Raji (cell line): ENCODE data around the gene UBE2Q1.
A peak's percentile ranks its signal among the peaks of the same experiment; 100 is the strongest.

Experiments
- POLR2A ChIP-seq: IDR thresholded peaks from 2 replicates; pipeline ENCODE4 v1.6.1; 2011; ENCODE audit warnings: low read depth, low read length, control low read depth; ENCODE audit not compliant: insufficient read depth

The UBE2Q1 gene

GRCh38 chr1:154584267-154584994 lies 26.0 kb upstream of the UBE2Q1 start:
- no peak for TF ChIP-seq POLR2A

DNA sequence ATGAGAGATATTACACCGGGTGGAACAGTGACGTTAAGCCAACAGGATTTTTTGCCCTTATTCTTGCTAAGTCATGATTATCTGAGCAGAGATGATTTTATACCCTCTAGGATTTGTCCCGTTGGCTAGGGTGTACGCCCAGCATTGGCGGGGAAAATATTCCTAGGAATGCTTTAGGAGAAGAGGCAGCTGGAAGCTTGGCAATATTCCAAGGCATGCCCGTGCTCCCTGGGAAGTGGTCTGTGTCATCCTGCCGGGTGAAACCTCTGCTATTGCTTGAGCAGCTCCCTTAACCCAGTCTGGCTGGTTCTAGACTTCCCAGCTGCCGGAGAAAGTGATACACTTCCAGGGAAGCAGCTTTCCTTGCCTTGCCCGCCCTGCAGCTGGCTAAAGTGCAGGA lies 25.3 kb upstream of the UBE2Q1 start:
- TF ChIP-seq POLR2A = no peak

DNA sequence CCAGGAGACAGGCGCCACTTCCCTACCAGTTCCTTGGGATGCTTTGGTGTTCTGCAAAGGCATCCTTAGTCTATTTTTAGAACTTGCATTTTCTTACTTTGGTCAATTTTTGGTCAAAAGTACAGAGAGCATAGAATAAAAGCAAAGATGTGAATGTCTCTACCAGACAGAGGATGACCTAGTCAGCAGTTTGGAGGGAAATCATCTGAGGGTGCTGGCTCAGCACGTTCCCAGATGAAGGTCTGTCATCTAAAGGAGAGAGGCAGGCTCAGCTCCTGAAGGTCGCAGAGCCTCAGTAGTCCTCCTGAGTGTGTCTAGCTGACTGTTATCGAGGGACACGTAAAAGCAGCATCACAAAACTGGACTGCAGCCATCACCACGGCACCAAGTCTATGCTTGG lies 24.4 kb upstream of the UBE2Q1 start:
- TF ChIP-seq POLR2A = no peak

- no peak for TF ChIP-seq POLR2A
These were observed 23.3 kb upstream of the UBE2Q1 start for GRCh38 chr1:154581766-154582165.

DNA sequence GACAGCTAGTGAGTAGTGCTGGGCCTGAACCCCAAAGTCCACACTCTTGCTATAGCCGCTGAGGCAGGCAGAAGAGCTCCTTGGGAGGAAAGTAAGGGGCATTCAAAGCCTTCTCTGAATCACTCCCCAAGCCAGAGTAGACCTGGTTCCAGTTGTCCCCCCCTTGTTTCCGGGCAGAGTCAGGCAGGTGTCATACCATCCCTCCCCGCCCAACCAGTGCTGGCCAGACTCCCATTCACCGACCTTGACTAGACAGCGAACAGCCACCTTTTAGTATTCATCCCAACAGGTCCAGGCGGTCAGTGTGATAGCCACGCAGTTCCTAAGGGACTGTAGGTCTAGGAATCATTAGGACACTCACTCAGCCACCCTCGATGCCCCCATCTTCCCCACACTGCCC lies 20.9 kb upstream of the UBE2Q1 start:
- TF ChIP-seq POLR2A = no peak

- TF ChIP-seq POLR2A = no peak
These were observed 19.6 kb upstream of the UBE2Q1 start for GRCh38 chr1:154578058-154578418.

DNA sequence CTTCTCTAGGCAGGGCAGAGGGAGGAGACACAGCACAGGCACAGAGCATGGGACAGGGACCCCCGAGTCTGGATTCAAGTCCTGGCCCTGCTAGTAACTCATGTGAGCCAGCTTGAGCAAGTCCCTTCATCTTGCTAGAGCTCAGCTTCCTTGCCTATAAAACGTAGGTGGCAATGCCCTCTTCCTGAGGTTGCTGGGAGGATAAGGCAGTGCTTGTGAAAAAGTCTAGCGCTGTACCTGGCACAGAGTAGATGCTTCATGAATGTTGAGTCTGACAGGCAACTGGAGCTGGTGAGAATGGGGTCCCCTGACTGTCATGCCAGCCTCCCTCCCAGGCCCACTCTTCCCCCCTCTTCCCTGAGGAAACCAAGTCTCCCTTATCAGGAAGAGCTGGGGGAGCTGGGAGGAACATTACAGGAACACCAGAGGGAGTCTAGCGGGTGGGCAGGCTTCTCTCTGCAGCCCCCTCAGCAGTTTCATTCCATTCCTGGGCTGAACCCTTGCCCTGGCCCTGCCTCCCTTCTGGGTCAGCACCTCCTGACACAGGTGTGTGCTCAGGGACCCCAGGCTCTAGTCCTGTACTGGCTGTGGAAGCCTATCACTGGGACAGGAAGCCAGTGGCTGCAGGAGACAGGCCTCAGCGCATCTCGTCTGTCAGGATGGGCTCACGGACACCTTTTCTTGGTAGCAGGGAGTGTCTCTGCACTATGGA lies 19.0 kb upstream of the UBE2Q1 start:
- TF ChIP-seq POLR2A = no peak

DNA sequence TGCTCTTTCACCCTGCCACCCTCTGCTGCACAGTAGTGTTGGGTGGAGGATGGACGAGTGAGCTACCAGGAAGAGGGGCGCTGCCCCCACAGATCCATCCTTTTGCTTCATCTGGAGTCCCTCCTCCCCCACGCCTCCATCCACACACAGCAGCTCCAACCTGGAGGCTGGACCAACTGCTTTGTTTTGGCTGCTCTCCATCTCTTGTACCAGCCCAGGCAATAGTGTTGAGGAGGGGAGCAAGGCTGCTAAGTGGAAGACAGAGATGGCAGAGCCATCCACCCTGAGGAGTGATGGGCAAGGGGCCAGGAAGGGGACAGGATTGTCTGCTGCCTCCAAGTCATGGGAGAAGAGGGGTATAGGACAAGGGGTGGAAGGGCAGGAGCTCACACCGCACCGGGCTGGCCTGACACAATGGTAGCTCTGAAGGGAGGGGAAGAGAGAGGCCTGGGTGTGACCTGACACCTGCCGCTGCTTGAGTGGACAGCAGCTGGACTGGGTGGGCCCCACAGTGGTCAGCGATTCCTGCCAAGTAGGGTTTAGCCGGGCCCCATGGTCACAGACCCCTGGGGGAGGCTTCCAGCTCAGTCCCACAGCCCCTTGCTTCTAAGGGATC lies 17.6 kb upstream of the UBE2Q1 start:
- no peak for TF ChIP-seq POLR2A

GRCh38 chr1:154575147-154575927 lies 16.9 kb upstream of the UBE2Q1 start:
- TF ChIP-seq POLR2A = no peak

- TF ChIP-seq POLR2A = peak; percentile 80
These were observed 16.3 kb upstream of the UBE2Q1 start for GRCh38 chr1:154574716-154575115.

DNA sequence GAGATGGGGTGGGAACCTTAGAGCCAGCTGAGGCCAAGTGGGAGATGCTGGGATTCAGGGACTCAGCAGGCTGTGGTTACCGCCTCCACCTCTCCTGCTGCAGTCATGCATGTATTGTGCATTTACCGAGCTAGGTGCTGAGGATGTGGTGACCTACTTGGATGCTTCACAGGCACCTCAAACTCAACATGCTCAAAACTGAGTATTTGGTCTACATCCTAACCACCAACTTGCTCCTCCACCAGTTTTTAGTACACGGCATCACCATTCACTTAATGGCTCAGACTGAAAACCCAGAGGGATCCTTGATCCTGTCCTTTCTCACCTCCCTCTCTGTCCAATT lies 14.7 kb upstream of the UBE2Q1 start:
- no peak for TF ChIP-seq POLR2A

DNA sequence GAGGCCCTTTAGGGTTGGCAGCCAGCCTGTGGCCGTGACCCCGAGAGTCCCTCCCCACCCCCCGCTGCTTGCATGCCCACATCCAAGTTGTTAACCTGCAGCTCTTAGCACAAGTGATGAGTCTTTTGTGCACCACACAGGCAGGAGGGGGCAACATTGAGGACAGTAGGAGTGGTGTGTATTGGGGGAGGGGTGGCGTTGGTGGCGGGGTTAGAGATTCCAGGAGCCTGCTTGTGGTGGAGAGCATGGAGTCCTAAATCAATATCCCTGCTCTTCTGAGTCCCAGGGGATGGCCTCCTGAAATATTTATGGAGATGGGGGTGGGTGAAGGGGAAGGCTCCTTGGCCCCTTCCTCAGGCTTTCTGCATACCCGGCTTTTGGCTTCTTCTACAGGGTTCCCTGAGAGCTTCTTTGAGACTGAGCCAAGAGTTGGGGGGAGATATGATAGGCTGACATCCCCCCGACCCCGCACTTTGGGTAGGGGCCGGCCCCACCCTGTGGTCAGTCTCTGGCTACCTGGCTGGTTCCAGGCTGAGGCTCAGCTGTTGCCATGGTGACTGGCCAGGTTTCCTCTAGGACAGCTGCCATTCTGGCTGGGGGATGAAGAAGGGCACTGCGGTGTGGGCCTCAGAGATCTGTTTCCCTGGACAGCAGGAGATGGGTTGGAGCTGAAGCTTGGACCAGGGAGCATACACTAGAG lies 14.2 kb upstream of the UBE2Q1 start:
- TF ChIP-seq POLR2A = no peak

DNA sequence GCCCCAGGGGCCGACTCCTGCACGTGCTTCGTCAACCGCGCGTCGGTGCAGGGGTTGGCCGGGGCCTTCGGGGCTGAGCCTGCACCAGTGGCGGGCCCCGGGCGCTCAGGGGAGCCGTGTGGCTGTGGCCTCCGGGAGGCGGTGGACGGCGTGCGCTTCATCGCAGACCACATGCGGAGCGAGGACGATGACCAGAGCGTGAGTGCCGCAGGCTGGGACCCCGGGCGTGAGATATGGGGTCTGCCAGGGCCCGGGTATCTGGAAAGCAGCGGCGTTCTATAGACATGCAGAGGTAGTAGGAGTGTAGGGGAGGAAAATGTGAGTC lies 13.5 kb upstream of the UBE2Q1 start:
- no peak for TF ChIP-seq POLR2A

DNA sequence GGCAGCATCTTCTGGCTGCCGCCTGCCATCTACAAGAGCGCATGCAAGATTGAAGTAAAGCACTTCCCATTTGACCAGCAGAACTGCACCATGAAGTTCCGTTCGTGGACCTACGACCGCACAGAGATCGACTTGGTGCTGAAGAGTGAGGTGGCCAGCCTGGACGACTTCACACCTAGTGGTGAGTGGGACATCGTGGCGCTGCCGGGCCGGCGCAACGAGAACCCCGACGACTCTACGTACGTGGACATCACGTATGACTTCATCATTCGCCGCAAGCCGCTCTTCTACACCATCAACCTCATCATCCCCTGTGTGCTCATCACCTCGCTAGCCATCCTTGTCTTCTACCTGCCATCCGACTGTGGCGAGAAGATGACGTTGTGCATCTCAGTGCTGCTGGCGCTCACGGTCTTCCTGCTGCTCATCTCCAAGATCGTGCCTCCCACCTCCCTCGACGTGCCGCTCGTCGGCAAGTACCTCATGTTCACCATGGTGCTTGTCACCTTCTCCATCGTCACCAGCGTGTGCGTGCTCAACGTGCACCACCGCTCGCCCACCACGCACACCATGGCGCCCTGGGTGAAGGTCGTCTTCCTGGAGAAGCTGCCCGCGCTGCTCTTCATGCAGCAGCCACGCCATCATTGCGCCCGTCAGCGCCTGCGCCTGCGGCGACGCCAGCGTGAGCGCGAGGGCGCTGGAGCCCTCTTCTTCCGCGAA lies 12.9 kb upstream of the UBE2Q1 start:
- no peak for TF ChIP-seq POLR2A
